22Rv1 (cell line): ENCODE data around the gene DIP2C.
"Not testable (repeated sequence)": the region's sequence is repeated elsewhere in the genome, so short reads cannot be mapped to it uniquely, and the experiment has no call there.

Experiments
- ZFX ChIP-seq: fragments of 450-650 bp; IDR thresholded peaks from 2 replicates; pipeline ENCODE4 v1.6.1; 2017; ENCODE audit warnings: antibody characterized with exemption, borderline replicate concordance
- TF ChIP-seq, protein P1 (sequence below): fragments of 450-650 bp; IDR thresholded peaks from 2 replicates; pipeline ENCODE4 v1.5.1; 2017; ENCODE audit warnings: mild to moderate bottlenecking

DNA sequence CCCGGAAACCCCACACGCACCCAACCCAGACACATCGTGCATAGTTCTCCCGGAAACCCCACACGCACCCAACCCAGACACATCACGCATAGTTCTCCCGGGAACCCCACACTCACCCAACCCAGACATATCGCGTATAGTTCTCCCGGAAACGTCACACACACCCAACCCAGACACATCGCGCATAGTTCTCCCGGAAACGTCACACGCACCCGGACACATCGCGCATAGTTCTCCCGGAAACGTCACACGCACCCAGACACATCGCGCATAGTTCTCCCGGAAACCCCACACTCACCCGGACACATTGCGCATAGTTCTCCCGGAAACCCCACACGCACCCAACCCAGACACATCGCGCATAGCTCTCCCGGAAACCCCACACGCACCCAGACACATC is 342.3 kb downstream of the DIP2C start:
- TF ChIP-seq, protein P1, sequence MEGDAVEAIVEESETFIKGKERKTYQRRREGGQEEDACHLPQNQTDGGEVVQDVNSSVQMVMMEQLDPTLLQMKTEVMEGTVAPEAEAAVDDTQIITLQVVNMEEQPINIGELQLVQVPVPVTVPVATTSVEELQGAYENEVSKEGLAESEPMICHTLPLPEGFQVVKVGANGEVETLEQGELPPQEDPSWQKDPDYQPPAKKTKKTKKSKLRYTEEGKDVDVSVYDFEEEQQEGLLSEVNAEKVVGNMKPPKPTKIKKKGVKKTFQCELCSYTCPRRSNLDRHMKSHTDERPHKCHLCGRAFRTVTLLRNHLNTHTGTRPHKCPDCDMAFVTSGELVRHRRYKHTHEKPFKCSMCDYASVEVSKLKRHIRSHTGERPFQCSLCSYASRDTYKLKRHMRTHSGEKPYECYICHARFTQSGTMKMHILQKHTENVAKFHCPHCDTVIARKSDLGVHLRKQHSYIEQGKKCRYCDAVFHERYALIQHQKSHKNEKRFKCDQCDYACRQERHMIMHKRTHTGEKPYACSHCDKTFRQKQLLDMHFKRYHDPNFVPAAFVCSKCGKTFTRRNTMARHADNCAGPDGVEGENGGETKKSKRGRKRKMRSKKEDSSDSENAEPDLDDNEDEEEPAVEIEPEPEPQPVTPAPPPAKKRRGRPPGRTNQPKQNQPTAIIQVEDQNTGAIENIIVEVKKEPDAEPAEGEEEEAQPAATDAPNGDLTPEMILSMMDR: not testable (repeated sequence)
- TF ChIP-seq ZFX: not testable (repeated sequence)
